ENCODE results near the gene LOXHD1.

GRCh38 chr18:46461993-46462392 is 195.0 kb downstream of the LOXHD1 start:
- no peak for TF ChIP-seq CTCF (conservative IDR thresholded peaks at IDR 0.05 in 1 of 2, IDR thresholded peaks at IDR 0.05 in 1 of 2; ENCODE audit: extremely low read depth in 1 of 2, insufficient read depth in 1 of 2, low read depth in 1 of 2, low read length in 2 of 2)
- no peak for TF ChIP-seq EZH2 (IDR thresholded peaks at IDR 0.05; ENCODE audit: borderline replicate concordance, low read length)
